Ovary (tissue), 9 donors: ENCODE data around the gene PPTC7. TPM values are rescaled to one million over a fixed set of nuclear protein-coding genes. Genes with fewer than 3 reads are reported as not detected.

Source experiments
- DNase-seq, 5 donors: peaks; one replicate each; pipeline ENCODE4 v3.0.0-alpha.2; 2019 to 2020
- H3K27ac ChIP-seq, 2 donors: fragments of 200-600 bp; one replicate each; pipeline versions ENCODE4 v1.5.1 to v1.8.0; 2019 to 2022
- H3K27me3 ChIP-seq: fragments of 200-600 bp; one replicate; pipeline ENCODE4 v1.8.0; 2022
- H3K36me3 ChIP-seq: fragments of 200-600 bp; sonication (generic); one replicate; pipeline ENCODE4 v1.5.1; 2019
- H3K4me1 ChIP-seq: one replicate; pipeline ENCODE4 v1.8.1; 2013; ENCODE audit warnings: mild to moderate bottlenecking, moderate library complexity; ENCODE audit not compliant: insufficient read depth
- H3K4me3 ChIP-seq: fragments of 200-600 bp; sonication (generic); one replicate; pipeline ENCODE4 v1.5.1; 2017
- H3K9me3 ChIP-seq, 2 donors: fragments of 200-600 bp in 1 of 2; sonication (generic) in 1 of 2; one replicate each; pipeline versions ENCODE4 v1.5.1 to v1.8.1; 2013 to 2019; ENCODE audit warnings: mild to moderate bottlenecking in 1 of 2, moderate library complexity in 1 of 2
- CTCF ChIP-seq, 3 donors: fragments of 450-650 bp in 2 of 3; fragments of 200-600 bp in 1 of 3; IDR thresholded peaks; one replicate each; pipeline versions ENCODE4 v1.5.1 to v1.8.0; 2016 to 2022; ENCODE audit warnings: antibody characterized with exemption in 3 of 3, mild to moderate bottlenecking in 1 of 3
- EP300 ChIP-seq: sonication (generic); formaldehyde crosslinking; IDR thresholded peaks from one replicate; pipeline ENCODE4 v1.6.1; 2017; ENCODE audit warnings: antibody characterized with exemption
- POLR2A ChIP-seq: fragments of 450-650 bp; IDR thresholded peaks from one replicate; pipeline ENCODE4 v1.6.1; 2017; ENCODE audit warnings: antibody characterized with exemption, mild to moderate bottlenecking, moderate library complexity
- WGBS, 3 donors: extraction: QIAGEN DNeasy Blood & Tissue Kit in 1 of 3; methylation state at CpG; one replicate each; pipeline versions ENCODE4 v1.1.5 to v1.1.7; 2013 to 2017; 5-methylcytosine and 5-hydroxymethylcytosine counted together
- intact Hi-C, 4 donors: fragments of 100-400 bp; cut with DNase I; formaldehyde crosslinking; loops; one replicate each; pipeline versions ENCODE4 v1.11.0 to v1.15.1; 2022 to 2023
- polyA plus RNA-seq, 2 donors: library from polyadenylated mRNA; stranded (reverse); fragments of 200-250 nt in 1 of 2; fragments of 350-450 nt in 1 of 2; fragmentation: Illumina TruSeq in 1 of 2; extraction: RNeasy Lipid Tissue Mini Kit (QIAGEN cat#74804) in 1 of 2; gene quantifications; one replicate each; pipeline ENCODE4 v1.2.3, GENCODE V29; 2013 to 2014
- total RNA-seq, 7 donors: library from RNA; depleted of rRNA in 2 of 7; stranded (reverse); fragments of >200 nt in 2 of 7; fragmentation: NEBNext Ultra II Directional in 3 of 7; extraction: Animal tissue kit (Norgen Biotek cat#: 25700) in 3 of 7; gene quantifications; one replicate each; pipeline versions ENCODE4 v1.1.0 to v1.2.4, GENCODE V29; 2016 to 2023
- donor health status: DM: no; HTN: no; CAD: no; lungs with moderate emphysema.
- donor health status: DM: no; HTN: no; CAD: no.
- donor health status: Bipolar disorder and iron deficiency.
- donor health status: DM: yes; HTN: yes; CAD: no.
- donor health status: DM: no; HTN: no; CAD: no.
- donor health status: DM: yes; HTN: yes; CAD: no.

PPTC7 gene
- total and polyA plus RNA-seq, 9 donors, result 10.0 to 25.5 (median 19.2) TPM

GRCh38 chr12:110556705-110557104, 26.4 kb downstream of the PPTC7 start:
- no peak overlapping the region for H3K27ac ChIP-seq
- 87 to 91% (median 89%) methylated on average over 10 of the region's 10 CpGs for WGBS, 3 donors
- peaks cover 15% of the 10 kb centered on the region for H3K4me1 ChIP-seq

GRCh38 chr12:110555577-110556406, 27.3 kb downstream of the PPTC7 start:
- Histone ChIP-seq H3K27me3 (no peaks in the 10 kb centered on the region), H3K4me1 (peaks cover 9% of the 10 kb centered on the region), H3K4me3 (no peak overlapping the region), H3K36me3 (no peaks in the 10 kb centered on the region), H3K27ac (no peak overlapping the region), H3K9me3 (no peaks in the 10 kb centered on the region)
- no peak for DNase-seq
- TF ChIP-seq EP300 (no peak), POLR2A (no peak), CTCF (IDR thresholded peaks at IDR 0.05) (no peak)
- 25 to 40% (median 29%) methylated on average over 8 of the region's 8 CpGs for WGBS, 3 donors
- intact Hi-C loops, result no loop called here

More at GRCh38 chr12:110556705-110557104, 26.4 kb downstream of the PPTC7 start:
- Histone ChIP-seq H3K4me3 (no peak overlapping the region), H3K27me3 (no peaks in the 10 kb centered on the region), H3K36me3 (no peaks in the 10 kb centered on the region), H3K9me3 (no peaks in the 10 kb centered on the region)
- DNase-seq, result no peak
- no peak for TF ChIP-seq CTCF (IDR thresholded peaks at IDR 0.05)
- TF ChIP-seq EP300, result no peak
- TF ChIP-seq POLR2A, result no peak
- intact Hi-C loops, result no loop called here

GRCh38 chr12:110554184-110554583, 28.9 kb downstream of the PPTC7 start:
- WGBS, 3 donors, result 94 to 99% (median 95%) methylated on average over 3 of the region's 3 CpGs
- no peak for TF ChIP-seq EP300
- TF ChIP-seq CTCF (IDR thresholded peaks at IDR 0.05), result no peak
- TF ChIP-seq POLR2A, result no peak
- intact Hi-C loops, result no loop called here
- Histone ChIP-seq H3K4me3 (no peak overlapping the region), H3K27me3 (no peaks in the 10 kb centered on the region), H3K27ac (no peak overlapping the region), H3K9me3 (no peaks in the 10 kb centered on the region), H3K4me1 (peaks cover 8% of the 10 kb centered on the region), H3K36me3 (no peaks in the 10 kb centered on the region)
- no peak for DNase-seq

- Histone ChIP-seq H3K27ac (no peak overlapping the region), H3K9me3 (no peaks in the 10 kb centered on the region), H3K36me3 (no peaks in the 10 kb centered on the region), H3K4me1 (peaks cover 8% of the 10 kb centered on the region), H3K27me3 (no peaks in the 10 kb centered on the region), H3K4me3 (no peak overlapping the region)
- TF ChIP-seq EP300 (no peak), POLR2A (no peak)
- intact Hi-C loops, result no loop called here
- WGBS, 3 donors, result 76 to 86% (median 84%) methylated on average over 4 of the region's 4 CpGs
- DNase-seq, result no peak
Observed at GRCh38 chr12:110550981-110551380, 32.1 kb downstream of the PPTC7 start.

DNA sequence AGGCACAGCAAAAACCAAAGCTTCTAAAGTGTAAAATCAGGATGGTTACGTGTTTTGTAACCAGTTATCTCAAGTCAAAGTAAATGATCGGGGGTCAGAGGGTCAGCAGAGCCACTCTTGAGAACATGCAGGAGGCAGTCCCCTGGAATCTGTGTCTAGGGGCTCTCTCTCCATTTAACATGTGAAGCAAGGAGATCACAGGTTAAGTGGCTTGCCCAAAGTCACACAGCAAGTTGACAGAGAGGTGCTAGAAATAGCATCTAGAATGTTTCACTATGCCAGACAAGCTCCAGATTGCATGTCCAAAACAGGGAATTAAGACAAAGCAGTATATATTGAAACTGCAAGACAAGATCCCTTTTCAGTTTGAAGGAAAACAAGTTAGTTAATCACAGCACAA, 33.4 kb downstream of the PPTC7 start:
- Histone ChIP-seq H3K4me1 (peaks cover 8% of the 10 kb centered on the region), H3K27me3 (no peaks in the 10 kb centered on the region), H3K9me3 (no peaks in the 10 kb centered on the region), H3K27ac (peak overlapping the region in 1 of 2 donors; percentile 22), H3K36me3 (no peaks in the 10 kb centered on the region), H3K4me3 (no peak overlapping the region)
- no peak for DNase-seq
- intact Hi-C loops, result loop anchor here in 2 of 4 donors (5.0 to 10.0 kb wide), 2 partner anchors 45 to 53 kb away; no protein-coding TSS in a partner anchor
- TF ChIP-seq CTCF (IDR thresholded peaks at IDR 0.05), result no peak
- TF ChIP-seq POLR2A, result no peak
- WGBS, 3 donors, result 67 to 75% (median 73%) methylated on average over 2 of the region's 2 CpGs
